GM18870 (cell line): ENCODE measurements around the gene LRRC8C.

Source experiments
- ATAC-seq: cut with Tn5 transposase; IDR thresholded peaks from one replicate; pipeline ENCODE4 v1.9.1; 2021; ENCODE audit warnings: moderate library complexity; ENCODE audit not compliant: unreplicated experiment

Gene LRRC8C

DNA sequence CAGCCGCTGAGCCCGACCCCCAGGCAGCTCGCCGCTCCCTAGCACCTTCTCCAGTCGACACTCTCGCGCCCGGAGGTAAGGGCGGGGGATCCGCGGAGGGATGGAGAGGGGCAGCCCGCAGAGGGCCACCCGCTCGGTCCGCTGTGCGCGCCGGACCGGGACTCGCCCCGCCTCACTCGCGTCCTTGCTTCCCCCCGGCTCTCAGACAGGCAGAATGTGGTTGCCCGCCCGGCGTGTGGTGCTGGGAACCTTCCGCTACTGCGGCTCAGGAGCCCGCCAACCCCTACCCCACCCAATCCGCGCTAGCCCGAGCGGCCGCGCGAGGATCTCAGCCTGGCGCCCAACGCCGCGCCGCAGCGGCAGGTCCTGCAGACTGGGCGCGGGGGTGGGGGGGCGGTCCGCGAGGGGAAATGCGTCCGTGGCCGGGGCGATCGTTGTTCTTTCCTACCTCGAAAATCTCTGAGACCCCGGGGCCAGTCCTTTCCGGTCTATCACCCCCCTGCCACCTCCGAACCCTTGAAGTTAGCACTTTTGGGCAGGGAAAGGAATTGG lies 404 bp downstream of the LRRC8C start:
- peak; percentile 28 for ATAC-seq

DNA sequence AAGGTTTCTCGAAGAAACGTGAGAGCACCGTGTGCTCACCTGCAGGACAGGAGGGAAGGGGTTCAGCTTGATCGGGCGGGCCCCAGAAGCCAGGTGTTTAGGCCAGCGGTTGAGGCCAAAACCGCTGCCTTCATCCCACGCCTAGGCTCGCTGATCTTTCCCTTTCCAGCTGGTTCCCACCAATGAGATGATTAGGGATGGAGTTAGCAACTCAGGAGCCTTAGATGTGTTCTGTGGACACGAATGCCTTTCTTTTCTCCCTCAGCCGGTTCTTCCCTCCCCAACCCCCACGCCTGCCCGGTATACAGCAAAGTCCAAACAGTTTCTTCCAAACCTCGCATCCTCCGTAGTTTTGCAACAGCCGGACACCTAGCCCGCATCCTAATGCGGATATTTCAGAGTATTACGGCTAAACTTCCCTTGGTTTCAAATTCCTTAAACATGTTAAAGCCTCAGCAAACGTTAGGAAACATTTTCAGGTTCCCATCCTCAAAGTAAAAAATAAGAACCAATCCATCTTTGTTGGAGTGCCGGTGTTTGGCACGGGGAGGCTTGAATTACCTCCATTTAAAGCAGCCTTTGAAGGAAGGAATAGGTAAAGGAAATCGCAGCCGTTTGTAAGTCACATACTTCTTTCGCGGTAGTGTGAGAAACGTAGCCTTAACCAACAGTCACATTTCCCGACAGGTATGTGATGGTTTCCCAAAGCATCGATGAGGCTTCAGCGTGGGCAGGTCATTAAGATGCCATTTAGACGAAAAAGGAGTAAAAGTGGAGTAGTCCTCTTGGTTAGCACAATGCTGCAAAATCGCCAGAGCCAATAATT lies 1.1 kb downstream of the LRRC8C start:
- no peak for ATAC-seq

DNA sequence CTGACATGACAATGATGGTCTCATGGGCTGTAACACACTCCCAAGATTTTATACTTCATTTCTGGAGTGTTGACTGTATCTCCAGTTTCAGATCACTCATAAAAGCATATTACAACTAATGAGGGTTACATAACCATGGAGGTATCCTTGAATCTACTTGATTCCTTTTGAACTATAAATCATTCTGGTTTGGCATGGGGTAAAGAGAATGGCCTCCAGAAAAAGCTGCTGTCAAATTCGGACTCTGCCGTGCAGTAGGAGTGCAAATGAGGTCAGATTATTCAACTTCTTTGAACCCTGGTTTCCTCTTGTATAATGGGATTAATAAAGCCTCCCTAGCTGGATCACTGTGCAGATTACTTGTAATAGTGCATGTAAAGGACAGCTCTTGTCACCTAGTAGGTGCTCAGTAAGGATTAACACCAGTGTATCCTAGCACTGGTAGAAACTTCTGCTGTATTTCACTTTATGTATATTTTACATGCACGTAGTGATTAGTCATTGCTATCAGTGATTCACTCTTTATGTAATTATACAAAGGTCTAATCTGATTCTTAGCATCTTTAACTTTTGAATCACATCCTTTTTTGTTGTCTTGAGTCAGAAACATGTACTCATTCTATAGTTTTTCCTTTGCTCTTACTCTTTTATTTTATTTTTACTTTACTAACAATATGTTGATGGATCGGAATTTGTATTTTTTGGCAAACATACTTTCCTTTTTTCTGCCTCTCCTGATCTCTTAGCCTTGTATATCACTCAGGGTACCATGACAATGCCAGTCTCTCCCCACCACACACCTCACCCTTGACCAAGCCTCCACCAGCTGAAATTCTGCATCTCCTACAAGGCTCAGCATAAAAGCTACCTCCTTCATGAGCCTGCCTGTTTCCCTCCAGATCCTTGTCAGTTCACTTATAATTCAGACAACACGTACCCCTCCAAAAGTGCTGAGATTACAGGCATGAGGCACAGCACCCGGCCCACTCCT lies 3.2 kb downstream of the LRRC8C start:
- no peak for ATAC-seq

DNA sequence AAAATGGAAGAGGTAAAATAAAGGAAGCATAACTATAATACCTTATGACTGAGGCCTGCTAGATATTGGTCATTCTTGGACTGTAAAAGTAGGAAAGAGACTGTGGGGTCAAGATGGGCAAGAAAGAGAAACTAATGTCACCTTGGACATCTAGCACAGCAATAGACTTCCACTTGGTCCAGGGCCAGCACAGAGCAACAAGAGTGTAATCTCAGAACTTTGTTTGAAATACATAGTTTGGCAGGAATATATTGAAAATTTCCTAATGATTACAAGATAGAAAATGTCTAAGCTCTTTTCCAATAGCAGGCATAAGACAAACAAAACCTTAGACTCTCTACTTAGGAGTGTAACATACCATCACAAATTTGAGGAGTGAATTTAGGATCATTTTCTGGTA lies 4.6 kb downstream of the LRRC8C start:
- no peak for ATAC-seq

DNA sequence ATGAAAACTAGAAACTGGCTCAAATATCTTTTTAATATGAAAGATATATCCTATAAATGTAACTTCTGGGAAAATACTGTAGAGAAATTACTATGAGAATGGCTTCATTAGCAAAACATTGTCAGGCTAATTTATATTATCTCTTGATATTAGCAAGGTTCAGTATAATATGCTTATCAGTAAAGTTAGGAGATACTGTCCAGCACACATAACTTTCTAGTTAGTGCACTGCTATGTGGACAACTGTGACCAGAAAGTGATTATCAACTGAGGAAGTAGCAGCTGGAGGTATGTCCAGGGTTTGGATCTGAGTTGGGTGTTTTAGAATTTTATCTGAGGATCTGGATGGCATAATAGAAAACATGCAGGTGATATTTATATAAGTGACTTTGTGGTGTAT lies 7.5 kb downstream of the LRRC8C start:
- no peak for ATAC-seq

DNA sequence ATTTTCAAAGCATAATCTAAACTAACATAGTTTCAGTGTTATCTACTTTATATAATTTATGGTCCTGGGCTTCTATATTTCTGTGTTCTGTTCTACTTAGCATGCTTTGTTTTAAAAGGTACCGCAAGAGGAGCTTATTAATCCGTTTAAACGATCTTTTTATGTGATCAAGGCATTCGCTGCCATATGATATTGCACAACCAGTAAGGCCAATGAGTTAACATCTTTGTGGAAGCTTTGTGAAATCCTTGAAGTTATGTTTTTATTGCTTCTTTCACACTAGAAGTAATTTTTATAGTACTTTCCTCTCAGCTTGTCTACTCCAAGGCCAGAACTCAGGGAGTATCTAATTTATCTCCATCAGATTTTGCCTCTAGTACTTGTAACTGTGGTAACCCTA lies 8.9 kb downstream of the LRRC8C start:
- ATAC-seq: no peak

DNA sequence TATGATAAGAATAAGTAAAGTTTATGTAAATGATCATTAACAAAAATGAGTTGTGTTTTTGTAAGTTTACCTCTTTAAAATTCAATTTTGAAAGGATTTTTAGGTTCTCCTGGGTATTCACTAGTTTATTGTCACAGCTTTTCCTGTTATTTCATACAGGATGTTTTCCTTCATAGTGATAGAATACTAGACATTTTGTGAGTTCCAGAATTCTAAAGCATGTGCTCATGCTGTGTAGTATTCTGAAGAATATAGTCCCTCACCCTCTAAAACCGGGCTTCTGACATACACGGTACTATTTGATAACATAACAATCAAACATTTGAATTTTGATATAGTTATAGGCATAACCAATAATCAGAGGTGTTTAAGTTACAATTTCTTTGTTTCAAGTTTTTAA lies 10.7 kb downstream of the LRRC8C start:
- no peak for ATAC-seq

DNA sequence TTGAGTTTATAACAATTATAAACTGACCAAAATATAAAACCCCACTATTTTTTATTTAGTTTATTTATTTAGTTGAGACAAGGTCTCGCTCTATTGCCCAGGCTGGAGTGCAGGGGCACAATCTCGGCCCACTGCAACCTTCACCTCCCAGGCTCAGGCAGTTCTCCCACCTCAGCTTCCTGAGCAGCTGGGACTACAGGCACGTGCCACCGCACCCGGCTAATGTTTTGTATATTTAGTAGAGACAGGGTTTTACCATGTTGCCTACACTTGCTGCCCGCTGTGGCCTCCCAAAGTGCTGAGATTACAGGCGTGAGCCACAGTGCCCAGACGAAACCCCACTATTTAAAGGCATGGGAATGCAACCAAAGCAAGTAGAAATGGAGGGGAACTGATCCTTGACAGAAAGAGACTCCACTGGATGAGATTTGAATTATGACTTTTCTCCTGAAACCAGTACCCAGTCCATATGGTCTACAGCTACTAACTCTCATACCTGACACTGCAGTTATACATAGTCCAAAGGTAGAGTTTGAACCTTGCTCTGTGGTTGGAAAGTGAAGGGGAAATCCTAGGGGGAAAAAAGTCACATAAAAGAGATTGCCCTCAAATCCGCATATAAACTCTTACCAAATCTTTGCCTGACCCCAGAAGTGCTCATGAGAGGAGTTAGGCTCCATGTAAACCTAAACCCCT lies 11.3 kb downstream of the LRRC8C start:
- no peak for ATAC-seq

DNA sequence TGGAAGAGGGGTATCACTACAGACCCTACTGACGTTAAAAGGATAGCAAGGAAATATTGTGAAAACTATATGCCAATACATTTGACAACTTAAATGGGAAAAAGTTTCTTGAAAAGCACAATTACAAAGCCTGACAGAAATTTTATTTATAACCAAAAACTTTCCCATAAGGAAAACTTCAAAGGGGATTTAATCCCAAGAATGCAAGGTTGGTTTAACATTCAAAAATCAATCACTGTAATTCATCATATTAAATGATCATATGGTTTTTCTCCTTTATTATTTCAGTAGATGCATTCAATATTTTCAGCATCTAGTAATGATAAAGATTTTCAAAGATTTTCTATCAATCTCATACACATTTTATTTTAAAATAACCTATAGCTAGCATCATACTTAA lies 13.3 kb downstream of the LRRC8C start:
- ATAC-seq: no peak

DNA sequence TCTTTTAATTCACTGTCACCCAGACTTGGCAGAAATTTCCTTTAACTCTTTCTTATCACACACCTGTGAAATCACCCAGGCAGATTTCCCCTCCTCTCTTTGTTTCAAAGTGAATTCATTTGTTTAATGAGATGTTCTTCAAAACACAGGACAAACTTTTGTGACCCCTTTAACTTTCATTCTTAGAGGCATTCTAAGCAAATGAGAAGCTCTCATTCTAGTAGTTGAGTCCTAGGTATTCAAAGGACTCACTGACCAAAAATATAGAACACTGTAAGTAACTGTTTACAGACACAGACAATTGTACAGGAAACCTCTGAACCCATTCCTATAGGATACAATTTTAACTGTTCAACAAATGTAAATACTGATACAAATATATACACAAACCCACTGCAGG lies 16.9 kb downstream of the LRRC8C start:
- no peak for ATAC-seq

DNA sequence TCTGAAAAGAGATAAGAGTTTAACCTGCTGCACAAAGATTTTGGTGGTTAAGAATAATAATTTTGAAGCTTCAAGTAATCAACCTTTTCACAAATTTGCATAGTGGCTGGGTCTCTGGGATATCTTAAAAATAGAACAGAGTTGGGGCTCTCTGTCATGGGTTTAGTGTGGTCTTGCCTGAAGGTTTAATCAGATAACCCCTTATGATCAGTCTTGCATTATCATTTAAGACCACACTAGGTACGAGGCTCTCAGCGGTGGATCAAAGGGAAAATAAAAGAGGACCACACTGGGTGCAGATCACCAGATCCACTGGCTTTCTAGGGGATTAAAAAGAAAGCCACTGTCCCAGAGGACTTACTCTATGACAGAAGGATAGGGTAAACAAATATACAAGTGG lies 19.5 kb downstream of the LRRC8C start:
- no peak for ATAC-seq

DNA sequence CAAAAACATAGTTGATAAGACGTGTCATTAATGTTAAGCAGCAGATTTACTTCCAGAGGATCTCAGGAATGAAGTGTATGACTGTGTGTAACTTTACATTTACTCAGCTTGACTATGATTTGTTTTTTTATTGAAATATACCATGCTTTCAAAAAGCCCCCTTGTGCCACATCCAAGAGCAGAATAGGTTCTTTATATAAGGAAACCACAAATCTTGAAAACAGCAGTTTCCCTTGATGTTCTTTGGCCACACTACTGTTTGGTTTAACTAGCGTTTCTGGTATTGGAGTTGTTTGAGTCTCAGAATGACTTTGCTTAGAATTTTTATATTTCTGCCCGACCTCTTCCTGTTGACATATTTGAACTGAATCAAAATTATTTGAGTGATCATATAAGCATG lies 25.0 kb downstream of the LRRC8C start:
- peak; percentile 85 for ATAC-seq

DNA sequence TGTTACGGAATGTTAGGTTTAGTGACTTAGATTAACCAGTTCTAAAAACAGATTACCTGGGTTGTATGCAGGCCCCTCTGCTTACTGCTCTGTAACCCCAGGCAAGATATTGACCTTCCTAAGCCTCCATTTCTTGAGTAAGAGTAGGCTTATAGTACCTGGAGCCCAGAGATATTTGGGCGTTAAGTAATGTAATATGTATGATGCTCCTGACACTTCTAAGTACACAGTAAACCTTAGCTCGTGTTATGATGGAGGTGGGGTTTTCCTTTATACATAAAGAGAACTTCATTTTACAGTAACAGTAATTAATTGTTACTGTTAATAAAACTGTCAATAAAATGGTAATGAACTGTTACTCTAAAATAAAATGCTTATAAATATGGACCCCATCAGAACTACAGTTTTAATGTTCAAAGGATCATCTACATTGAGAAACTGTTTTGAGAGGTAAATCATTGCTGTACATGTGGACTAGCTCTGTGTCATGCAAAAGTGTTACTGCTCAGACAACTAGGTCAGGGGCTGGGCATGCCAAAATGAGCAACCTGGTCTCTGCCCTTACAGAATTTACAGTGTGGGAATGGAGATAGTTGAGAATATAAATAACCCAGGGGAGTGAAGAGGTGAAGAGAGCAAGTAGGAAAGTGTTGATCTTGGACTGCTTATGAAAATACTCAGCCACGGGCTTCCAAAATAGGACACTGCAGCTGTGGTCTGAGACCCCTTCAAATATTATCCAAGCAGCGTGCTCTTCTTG lies 26.6 kb downstream of the LRRC8C start:
- ATAC-seq: no peak

DNA sequence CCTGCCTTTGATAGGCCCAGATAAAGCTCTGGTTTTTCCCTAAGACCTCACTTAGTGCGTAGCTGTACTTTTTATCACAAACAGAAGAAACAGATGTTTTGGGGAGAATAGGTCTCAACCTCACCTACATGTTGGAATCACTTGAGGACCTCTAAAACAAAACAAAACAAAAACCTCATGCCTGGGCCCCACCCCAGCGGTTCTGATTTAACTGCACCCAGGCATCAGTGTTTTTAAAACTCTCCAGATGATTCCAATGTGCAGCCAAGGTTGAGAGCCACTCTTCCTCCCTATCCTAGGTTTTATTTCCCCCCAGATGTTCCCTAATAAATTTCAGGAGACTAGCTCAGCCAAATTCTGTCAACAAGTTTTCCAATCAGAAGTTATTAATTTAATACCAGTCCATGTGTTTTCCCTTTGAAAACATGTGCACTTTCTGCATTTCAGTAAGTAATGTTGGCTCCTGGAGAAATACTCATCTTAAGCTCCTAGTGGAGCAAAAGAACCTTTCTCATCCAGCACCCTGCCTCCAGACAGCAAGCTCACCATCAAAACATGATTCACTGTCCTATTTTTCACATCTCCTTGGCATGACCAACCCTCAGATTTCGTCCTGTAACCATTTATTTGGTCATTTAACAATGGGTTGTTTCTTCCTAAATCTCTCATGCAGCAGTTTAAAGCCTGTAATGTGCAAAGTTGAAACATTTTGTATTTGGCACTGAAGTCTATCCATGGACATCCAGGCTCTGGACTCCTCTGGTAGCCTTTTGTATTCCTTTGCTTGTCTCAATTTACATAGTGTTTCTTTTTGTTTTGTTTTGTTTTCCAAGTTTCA lies 27.5 kb downstream of the LRRC8C start:
- no peak for ATAC-seq

DNA sequence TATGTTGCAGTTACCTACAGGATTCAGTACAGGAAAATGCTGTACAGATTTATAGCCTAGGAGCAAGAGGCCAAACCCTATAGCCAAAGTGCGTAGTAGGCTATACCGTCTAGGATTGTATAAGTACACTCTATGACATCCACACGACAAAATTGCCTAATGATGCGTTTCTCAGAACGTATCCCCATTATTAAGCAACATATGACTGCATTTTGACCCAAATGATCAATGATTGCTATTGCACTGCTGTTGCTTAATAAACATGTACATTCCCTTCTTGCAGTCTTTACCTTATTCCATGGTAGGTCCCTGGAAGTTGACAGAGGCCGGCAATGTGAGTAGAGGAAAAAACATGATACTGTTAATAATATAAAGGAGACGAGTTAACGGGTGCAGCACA lies 33.0 kb downstream of the LRRC8C start:
- no peak for ATAC-seq

DNA sequence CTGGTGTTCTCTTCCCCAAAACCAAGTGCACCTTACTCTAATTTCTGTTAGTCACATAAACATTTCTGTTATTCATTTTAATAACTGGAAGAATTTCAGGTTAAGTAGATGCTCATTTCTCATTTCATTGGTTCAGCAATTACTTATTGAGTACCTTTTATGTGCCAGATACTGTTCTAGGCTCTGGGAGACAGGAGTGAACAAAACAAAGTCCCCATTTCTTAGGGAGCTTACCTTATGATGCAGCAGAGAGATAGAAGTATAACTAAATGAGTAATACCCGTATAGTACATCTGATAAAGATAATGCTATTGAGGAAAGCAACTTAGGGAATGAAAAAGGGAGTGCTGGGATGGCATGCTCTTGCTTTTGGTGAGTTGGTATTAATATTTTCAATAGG lies 33.7 kb downstream of the LRRC8C start:
- no peak for ATAC-seq

DNA sequence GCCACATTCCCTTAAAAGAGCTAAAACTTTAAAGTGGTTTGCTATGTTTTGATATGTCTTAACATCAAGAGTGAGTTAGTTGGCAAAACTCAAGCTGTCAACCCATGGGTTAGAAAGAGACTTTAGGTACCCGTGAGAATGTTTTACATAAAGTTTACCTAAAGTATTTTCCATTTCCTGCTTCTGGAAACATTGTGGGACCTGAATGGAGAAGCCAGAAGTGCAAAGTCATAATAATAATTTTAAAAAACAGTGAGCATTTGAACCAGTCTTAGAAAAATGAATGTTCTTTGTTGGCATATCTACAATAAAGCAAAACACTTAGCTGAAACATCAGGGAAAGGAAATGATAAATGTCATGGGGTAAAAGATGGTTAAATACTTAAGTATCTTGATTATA lies 34.8 kb downstream of the LRRC8C start:
- no peak for ATAC-seq

DNA sequence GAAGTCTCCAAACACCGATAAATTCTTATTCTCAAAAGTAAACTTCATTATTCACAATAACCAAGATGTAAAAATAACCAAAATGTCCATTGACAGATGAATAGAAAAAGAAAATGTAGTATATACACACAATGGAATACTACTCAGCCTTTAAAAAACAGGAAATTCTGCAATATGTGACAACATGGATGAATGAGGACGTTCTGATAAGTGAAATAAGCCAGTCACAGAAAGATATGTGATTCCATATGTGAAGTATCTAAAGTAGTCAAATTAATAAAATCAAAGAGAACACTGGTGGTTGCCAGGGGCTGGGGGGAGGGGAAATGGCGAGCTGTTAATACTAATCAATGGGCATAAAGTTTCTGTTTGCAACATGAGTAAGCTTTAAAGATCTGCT lies 36.0 kb downstream of the LRRC8C start:
- no peak for ATAC-seq

DNA sequence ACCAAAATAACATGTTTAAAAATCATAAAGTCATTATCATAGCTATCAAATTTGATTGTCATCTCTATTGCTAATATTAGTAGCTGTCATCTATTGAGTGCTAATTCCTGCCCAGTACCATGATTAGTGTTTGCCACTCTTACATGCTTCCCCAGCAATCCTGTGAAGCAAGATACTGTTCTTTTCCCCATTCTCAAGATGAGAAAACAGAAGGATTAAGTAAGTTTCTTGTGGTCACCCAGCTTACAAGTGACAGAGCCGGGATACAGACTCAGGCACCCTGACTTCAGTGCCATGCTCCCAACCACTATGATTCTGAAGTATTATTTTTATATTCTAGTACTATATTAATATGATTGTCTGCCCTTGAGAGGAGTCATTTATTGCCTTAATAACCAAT lies 36.5 kb downstream of the LRRC8C start:
- ATAC-seq: no peak
